Astrocyte of the spinal cord (primary cell): ENCODE measurements around the gene CCND2.

Source experiments
- DNase-seq: peaks from one replicate; pipeline ENCODE4 v3.0.0; 2011; ENCODE audit warnings: low read depth, low spot score
- H3K4me3 ChIP-seq: 2 replicates; pipeline ENCODE4 v1.5.1; 2011; ENCODE audit warnings: low read depth, mild to moderate bottlenecking, low read length, moderate library complexity
- CTCF ChIP-seq: IDR thresholded peaks from 2 replicates; pipeline ENCODE4 v1.5.1; 2012; ENCODE audit warnings: low read depth, mild to moderate bottlenecking, low read length, inconsistent platforms
- in situ Hi-C: cut with HindIII; loops from 2 replicates; pipeline ENCODE4 v1.10.0; 2017; ENCODE audit warnings: low sequenced_read_pairs

CCND2 gene

GRCh38 chr12:4271717-4272423 lies 1.7 kb upstream of the CCND2 start:
- peak; percentile 64 for DNase-seq
- no peak for TF ChIP-seq CTCF
- peak overlapping the region; percentile 29 for H3K4me3 ChIP-seq
- in situ Hi-C loops: no loop called here

- no peak for TF ChIP-seq CTCF
- H3K4me3 ChIP-seq: no peak overlapping the region
- in situ Hi-C loops: no loop called here
- DNase-seq: no peak
Measured at GRCh38 chr12:4272424-4273272, 914 bp upstream of the CCND2 start.

- TF ChIP-seq CTCF: no peak
- in situ Hi-C loops: no loop called here
- H3K4me3 ChIP-seq: no peak overlapping the region
- DNase-seq: no peak
Measured at GRCh38 chr12:4273273-4273651, 300 bp upstream of the CCND2 start.

- DNase-seq: no peak
- H3K4me3 ChIP-seq: peak overlapping the region; percentile 47
- no peak for TF ChIP-seq CTCF
- in situ Hi-C loops: no loop called here
Measured at GRCh38 chr12:4274396-4275015, 944 bp downstream of the CCND2 start.

- peak; percentile 42 for DNase-seq
- in situ Hi-C loops: no loop called here
- peak overlapping the region; percentile 47 for H3K4me3 ChIP-seq
- no peak for TF ChIP-seq CTCF
Measured at GRCh38 chr12:4275016-4275869, 1.7 kb downstream of the CCND2 start.

GRCh38 chr12:4275870-4276301 lies 2.3 kb downstream of the CCND2 start:
- DNase-seq: no peak
- in situ Hi-C loops: no loop called here
- TF ChIP-seq CTCF: no peak
- H3K4me3 ChIP-seq: peak overlapping the region; percentile 47
